HG02870 (cell line): Measurements from ENCODE around the gene C9orf152.
"Not testable (repeated sequence)": the region's sequence is repeated elsewhere in the genome, so short reads cannot be mapped to it uniquely, and the experiment has no call there.

ENCODE experiments used
- ATAC-seq: cut with Tn5 transposase; IDR thresholded peaks from one replicate; pipeline ENCODE4 v1.9.1; 2021; ENCODE audit warnings: mild to moderate bottlenecking, moderate library complexity; ENCODE audit not compliant: unreplicated experiment

Gene C9orf152

GRCh38 chr9:110214586-110215355, 6.8 kb upstream of the C9orf152 start:
- no peak for ATAC-seq

GRCh38 chr9:110214090-110214489, 6.1 kb upstream of the C9orf152 start:
- no peak for ATAC-seq

- no peak for ATAC-seq
These were observed 5.6 kb upstream of the C9orf152 start for GRCh38 chr9:110213413-110214044.

- ATAC-seq = no peak
These were observed 803 bp downstream of the C9orf152 start for GRCh38 chr9:110207071-110207641.

GRCh38 chr9:110206389-110206788, 1.6 kb downstream of the C9orf152 start:
- ATAC-seq = no peak

GRCh38 chr9:110205612-110206011, 2.3 kb downstream of the C9orf152 start:
- ATAC-seq = not testable (repeated sequence)

GRCh38 chr9:110202232-110202631, 5.7 kb downstream of the C9orf152 start:
- no peak for ATAC-seq

- ATAC-seq = no peak
These were observed 8.3 kb downstream of the C9orf152 start for GRCh38 chr9:110199643-110200042.

- no peak for ATAC-seq
These were observed 9.6 kb downstream of the C9orf152 start for GRCh38 chr9:110198357-110198756.

- no peak for ATAC-seq
These were observed 10.4 kb downstream of the C9orf152 start for GRCh38 chr9:110197330-110198187.

GRCh38 chr9:110196084-110196499, 11.9 kb downstream of the C9orf152 start:
- not testable (repeated sequence) for ATAC-seq

- ATAC-seq = no peak
These were observed 15.3 kb downstream of the C9orf152 start for GRCh38 chr9:110192531-110193261.

GRCh38 chr9:110191615-110192014, 16.3 kb downstream of the C9orf152 start:
- ATAC-seq = no peak

- no peak for ATAC-seq
These were observed 18.2 kb downstream of the C9orf152 start for GRCh38 chr9:110189559-110190320.

- ATAC-seq = no peak
These were observed 19.0 kb downstream of the C9orf152 start for GRCh38 chr9:110188991-110189390.

GRCh38 chr9:110188101-110188500, 19.9 kb downstream of the C9orf152 start:
- no peak for ATAC-seq

GRCh38 chr9:110187126-110187525, 20.8 kb downstream of the C9orf152 start:
- no peak for ATAC-seq

- no peak for ATAC-seq
These were observed 21.7 kb downstream of the C9orf152 start for GRCh38 chr9:110186254-110186653.

- ATAC-seq = no peak
These were observed 22.2 kb downstream of the C9orf152 start for GRCh38 chr9:110185806-110186205.
